OCI-LY7 (cell line): ENCODE measurements around the gene SLC1A7. TPM values are rescaled to one million over a fixed set of nuclear protein-coding genes. Genes with fewer than 3 reads are reported as not detected.

Source experiments
- BruUV-seq: library from RNA; stranded (reverse); fragments of 400-500 nt; replicated peaks from 2 replicates; lab custom pipeline; 2021; lab: Mats Ljungman, UMichigan
- CTCF ChIA-PET: fragments of 300-600 bp; sonication (Branson Sonifier 250); formaldehyde crosslinking; loops from one replicate; lab custom pipeline; 2022; ENCODE audit warnings: antibody characterized with exemption; ENCODE audit not compliant: unreplicated experiment; lab: Charles Lee
- POLR2A ChIA-PET: fragments of 300-600 bp; sonication (Branson Sonifier 250); formaldehyde crosslinking; loops from one replicate; lab custom pipeline; 2022; ENCODE audit warnings: antibody characterized with exemption; lab: Charles Lee
- DNase-seq: peaks from one replicate; pipeline ENCODE4 v3.0.0-alpha.2; 2015; ENCODE audit warnings: low spot score
- H2AFZ ChIP-seq: fragments of 200-600 bp; sonication (generic), shearing (Covaris generic); 2 replicates; pipeline ENCODE4 v1.6.1; 2014; ENCODE audit warnings: mild to moderate bottlenecking, antibody characterized with exemption, low read length, moderate library complexity
- H3K27ac ChIP-seq: fragments of 200-600 bp; sonication (generic); 2 replicates; pipeline ENCODE4 v1.5.1; 2014; ENCODE audit warnings: mixed run types, low read depth, mild to moderate bottlenecking, moderate library complexity, low read length, inconsistent platforms; ENCODE audit not compliant: poor library complexity, severe bottlenecking
- H3K36me3 ChIP-seq: fragments of 200-600 bp; sonication (generic); 2 replicates; pipeline ENCODE4 v1.6.1; 2014; ENCODE audit warnings: mild to moderate bottlenecking, antibody characterized with exemption, low read length, moderate library complexity, mixed read lengths; ENCODE audit not compliant: insufficient read depth
- H3K4me1 ChIP-seq: fragments of 200-600 bp; sonication (generic); 2 replicates; pipeline ENCODE4 v1.5.1; 2014; ENCODE audit warnings: mild to moderate bottlenecking, low read length; ENCODE audit not compliant: insufficient read depth, poor library complexity, severe bottlenecking
- H3K4me2 ChIP-seq: fragments of 200-600 bp; sonication (generic); 2 replicates; pipeline ENCODE4 v1.6.1; 2014; ENCODE audit warnings: mild to moderate bottlenecking, low read length
- H3K4me3 ChIP-seq: fragments of 200-600 bp; sonication (generic); 2 replicates; pipeline ENCODE4 v1.5.1; 2014; ENCODE audit warnings: mild to moderate bottlenecking, low read depth, low read length; ENCODE audit not compliant: poor library complexity, severe bottlenecking
- H3K79me2 ChIP-seq: fragments of 200-600 bp; sonication (generic); 2 replicates; pipeline ENCODE4 v1.6.1; 2016; ENCODE audit warnings: low read depth, mild to moderate bottlenecking, low read length, moderate library complexity, mixed read lengths; ENCODE audit not compliant: insufficient read depth
- H3K9me2 ChIP-seq: fragments of 200-600 bp; sonication (generic); 2 replicates; pipeline ENCODE4 v1.6.1; 2016; ENCODE audit warnings: mild to moderate bottlenecking, low read length, mixed read lengths; ENCODE audit not compliant: insufficient read depth
- H3K9me3 ChIP-seq: fragments of 200-600 bp; sonication (generic); 2 replicates; pipeline ENCODE4 v1.6.1; 2014; ENCODE audit warnings: mild to moderate bottlenecking, mixed run types, low read length, mixed read lengths
- H4K20me1 ChIP-seq: fragments of 200-600 bp; sonication (generic); 2 replicates; pipeline ENCODE4 v1.6.1; 2014; ENCODE audit warnings: mild to moderate bottlenecking, antibody characterized with exemption, low read length, moderate library complexity, mixed read lengths; ENCODE audit not compliant: insufficient read depth
- CTCF ChIP-seq: fragments of 200-600 bp; sonication (generic); conservative IDR thresholded peaks from 2 replicates; pipeline ENCODE4 v1.5.1; 2014; ENCODE audit warnings: mild to moderate bottlenecking, antibody characterized with exemption, low read length, moderate library complexity, mixed read lengths
- EZH2phosphoT487 ChIP-seq: fragments of 200-600 bp; sonication (generic); IDR thresholded peaks from 2 replicates; pipeline ENCODE4 v1.6.1; 2018; ENCODE audit warnings: low read depth, borderline replicate concordance, mild to moderate bottlenecking, mixed run types, antibody characterized with exemption, low read length, moderate library complexity, mixed read lengths
- intact Hi-C: fragments of 100-400 bp; cut with micrococcal nuclease; formaldehyde crosslinking; loops from one replicate; pipeline ENCODE4 v1.10.0; 2022; ENCODE audit not compliant: unreplicated experiment
- total RNA-seq, 2 experiments: library from RNA; depleted of rRNA in 1 of 2; stranded (reverse); fragments of >200 nt in 1 of 2; shearing (Covaris generic) in 1 of 2; gene quantifications; 2 replicates each; pipeline ENCODE4 v1.2.3, GENCODE V29; 2014 to 2022

SLC1A7 gene
- total RNA-seq, 2 experiments from 2014 or later, result not detected

GRCh38 chr1:53115403-53116306, 26.8 kb downstream of the SLC1A7 start:
- no peaks in the 10 kb centered on the region for H3K79me2 ChIP-seq
- no peak overlapping the region for H2AFZ ChIP-seq
- TF ChIP-seq CTCF (no peak), EZH2phosphoT487 (no peak)
- BruUV-seq, result no TSS peak
- H4K20me1 ChIP-seq, result no peaks in the 10 kb centered on the region
- H3K4me3 ChIP-seq, result no peak overlapping the region
- H3K9me2 ChIP-seq, result no peaks in the 10 kb centered on the region
- H3K4me2 ChIP-seq, result no peak overlapping the region
- no peak for DNase-seq
- no peaks in the 10 kb centered on the region for H3K4me1 ChIP-seq
- ChIA-PET POLR2A (no interaction called here), CTCF (no interaction called here)
- no peaks in the 10 kb centered on the region for H3K36me3 ChIP-seq
- H3K9me3 ChIP-seq, result no peaks in the 10 kb centered on the region
- intact Hi-C loops, result no loop called here
- H3K27ac ChIP-seq, result no peak overlapping the region

GRCh38 chr1:53114581-53115400, 27.6 kb downstream of the SLC1A7 start:
- H3K4me3 ChIP-seq, result no peak overlapping the region
- H3K36me3 ChIP-seq, result no peaks in the 10 kb centered on the region
- ChIA-PET POLR2A (no interaction called here), CTCF (no interaction called here)
- H4K20me1 ChIP-seq, result no peaks in the 10 kb centered on the region
- no peak overlapping the region for H3K27ac ChIP-seq
- no peaks in the 10 kb centered on the region for H3K4me1 ChIP-seq
- BruUV-seq, result no TSS peak
- intact Hi-C loops, result no loop called here
- H3K79me2 ChIP-seq, result no peaks in the 10 kb centered on the region
- no peak overlapping the region for H3K4me2 ChIP-seq
- no peaks in the 10 kb centered on the region for H3K9me2 ChIP-seq
- no peak overlapping the region for H2AFZ ChIP-seq
- H3K9me3 ChIP-seq, result no peaks in the 10 kb centered on the region
- DNase-seq, result no peak
- no peak for TF ChIP-seq CTCF
- TF ChIP-seq EZH2phosphoT487, result no peak

- TF ChIP-seq EZH2phosphoT487 (no peak), CTCF (no peak)
- Histone ChIP-seq H2AFZ (no peak overlapping the region), H4K20me1 (no peaks in the 10 kb centered on the region), H3K4me3 (no peak overlapping the region), H3K36me3 (no peaks in the 10 kb centered on the region), H3K27ac (no peak overlapping the region), H3K9me3 (no peaks in the 10 kb centered on the region), H3K4me1 (no peaks in the 10 kb centered on the region), H3K9me2 (no peaks in the 10 kb centered on the region), H3K4me2 (no peak overlapping the region), H3K79me2 (no peaks in the 10 kb centered on the region)
- CTCF ChIA-PET, result no interaction called here
- intact Hi-C loops, result no loop called here
- BruUV-seq, result no TSS peak
- POLR2A ChIA-PET, result no interaction called here
- no peak for DNase-seq
Observed at GRCh38 chr1:53114090-53114489, 28.3 kb downstream of the SLC1A7 start.
